ENCODE data around the gene RGS16. TPM values are rescaled to one million over a fixed set of nuclear protein-coding genes. Genes with fewer than 3 reads are reported as not detected.
A peak's percentile ranks its signal among the peaks of the same experiment; 100 is the strongest.

The RGS16 gene
- total and polyA plus RNA-seq, 2 donors (not counting 1 experiment from before 2014, with no cell fraction given): 3.3 to 11.4 TPM

- CTCF ChIA-PET: interaction anchor here (1.7 kb wide), 1 partner anchor 8 kb away, joined by 3 read pairs; no protein-coding TSS in a partner anchor
- no CpG with 5 or more reads among the region's 1 CpG for WGBS (ENCODE audit: insufficient coverage)
- no peaks in the 10 kb centered on the region for H3K27me3 Mint-ChIP-seq
Observed at GRCh38 chr1:182631954-182632353, 27.8 kb upstream of the RGS16 start.

More at GRCh38 chr1:182631954-182632353, 27.8 kb upstream of the RGS16 start:
- no peaks in the 10 kb centered on the region for H3K36me3 ChIP-seq (replicated peaks in 1 of 2; ENCODE audit: control extremely low read depth in 1 of 2, control insufficient read depth in 1 of 2, extremely low read depth in 1 of 2, insufficient read depth in 2 of 2, low read length in 1 of 2)
- peak overlapping the region in 1 of 2 donors; percentile 42 for H3K27ac ChIP-seq (ENCODE audit: low read length in 2 of 2)
- H3K4me3 ChIP-seq (ENCODE audit: control extremely low read depth in 1 of 5, extremely low read depth in 1 of 5, insufficient read depth in 1 of 5, low read depth in 2 of 5, low read length in 4 of 5): no peak overlapping the region
- no peaks in the 10 kb centered on the region for H3K9me3 Mint-ChIP-seq (ENCODE audit: insufficient read depth)
- peaks cover 51% of the 10 kb centered on the region for H3K4me1 Mint-ChIP-seq
- no peak for DNase-seq
- peak overlapping the region; percentile 27 for H3K4me3 Mint-ChIP-seq
- peak overlapping the region; percentile 0 for H3K27ac Mint-ChIP-seq
- H3K79me2 ChIP-seq (ENCODE audit: control insufficient read depth, insufficient read depth, low read length): no peaks in the 10 kb centered on the region
- H3K9ac ChIP-seq (ENCODE audit: low read length): no peak overlapping the region
- POLR2A ChIA-PET: interaction anchor here (0.7 kb wide), 3 partner anchors 16 to 148 kb away, joined by 3 to 6 read pairs (median 5); no protein-coding TSS in a partner anchor
- H4K20me1 ChIP-seq (ENCODE audit: control insufficient read depth, insufficient read depth, low read length, poor library complexity, severe bottlenecking): no peaks in the 10 kb centered on the region
- peaks cover 47% of the 10 kb centered on the region in 2 donors for H3K4me1 ChIP-seq (ENCODE audit: control insufficient read depth in 2 of 2, insufficient read depth in 2 of 2, low read length in 2 of 2)
- no peak overlapping the region for H2AFZ ChIP-seq (ENCODE audit: insufficient read depth, low read depth, low read length, poor library complexity, severe bottlenecking)
- no peak for TF ChIP-seq EZH2 (IDR thresholded peaks at IDR 0.05; ENCODE audit: borderline replicate concordance, insufficient read depth, low read depth, low read length, poor library complexity, severe bottlenecking)
- TF ChIP-seq CTCF (IDR thresholded peaks at IDR 0.05): no peak
- no peaks in the 10 kb centered on the region for H3K9me3 ChIP-seq (ENCODE audit: control extremely low read depth in 1 of 3, control insufficient read depth in 2 of 3, insufficient read depth in 1 of 3, low read length in 2 of 3)
- peaks cover 0 to 2% (median 0%) of the 10 kb centered on the region in 4 experiments for H3K27me3 ChIP-seq (replicated peaks in 1 of 4; ENCODE audit: control extremely low read depth in 1 of 4, control insufficient read depth in 3 of 4, insufficient read depth in 4 of 4, low read length in 3 of 4)
- intact Hi-C loops (cut with micrococcal nuclease): loop anchor here (5.0 kb wide), 1 partner anchor 45 kb away; no protein-coding TSS in a partner anchor
- H3K4me2 ChIP-seq (replicated peaks; ENCODE audit: low read depth, low read length, poor library complexity, severe bottlenecking): peak overlapping the region; percentile 36
- ATAC-seq (ENCODE audit: low read depth): no peak
